Neural cell (in vitro differentiated cells): ENCODE data around the gene CD48.

Experiments
- SMC3 ChIP-seq: fragments of 450-650 bp; conservative IDR thresholded peaks from 2 replicates; pipeline ENCODE4 v1.6.1; 2014; ENCODE audit warnings: antibody characterized with exemption, mild to moderate bottlenecking, moderate library complexity; ENCODE audit not compliant: poor library complexity
- TF ChIP-seq, protein P1 (sequence below): fragments of 450-650 bp; IDR thresholded peaks from 2 replicates; pipeline ENCODE4 v1.5.1; 2014; ENCODE audit warnings: antibody characterized with exemption, mild to moderate bottlenecking, moderate library complexity; ENCODE audit not compliant: poor library complexity, severe bottlenecking

GRCh38 chr1:160664573-160665051 is 47.0 kb downstream of the CD48 start:
- TF ChIP-seq, protein P1, sequence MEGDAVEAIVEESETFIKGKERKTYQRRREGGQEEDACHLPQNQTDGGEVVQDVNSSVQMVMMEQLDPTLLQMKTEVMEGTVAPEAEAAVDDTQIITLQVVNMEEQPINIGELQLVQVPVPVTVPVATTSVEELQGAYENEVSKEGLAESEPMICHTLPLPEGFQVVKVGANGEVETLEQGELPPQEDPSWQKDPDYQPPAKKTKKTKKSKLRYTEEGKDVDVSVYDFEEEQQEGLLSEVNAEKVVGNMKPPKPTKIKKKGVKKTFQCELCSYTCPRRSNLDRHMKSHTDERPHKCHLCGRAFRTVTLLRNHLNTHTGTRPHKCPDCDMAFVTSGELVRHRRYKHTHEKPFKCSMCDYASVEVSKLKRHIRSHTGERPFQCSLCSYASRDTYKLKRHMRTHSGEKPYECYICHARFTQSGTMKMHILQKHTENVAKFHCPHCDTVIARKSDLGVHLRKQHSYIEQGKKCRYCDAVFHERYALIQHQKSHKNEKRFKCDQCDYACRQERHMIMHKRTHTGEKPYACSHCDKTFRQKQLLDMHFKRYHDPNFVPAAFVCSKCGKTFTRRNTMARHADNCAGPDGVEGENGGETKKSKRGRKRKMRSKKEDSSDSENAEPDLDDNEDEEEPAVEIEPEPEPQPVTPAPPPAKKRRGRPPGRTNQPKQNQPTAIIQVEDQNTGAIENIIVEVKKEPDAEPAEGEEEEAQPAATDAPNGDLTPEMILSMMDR = no peak
- no peak for TF ChIP-seq SMC3
